Endometrium (tissue), 2 donors: ENCODE results near the gene KIAA0753.

ENCODE experiments used
- FAIRE-seq: peaks from 2 replicates; lab custom pipeline; 2012; peaks lifted over from hg19 to GRCh38; lab: Jason Lieb, UNC
- donor health status: control.
- donor health status: control.

KIAA0753 gene

DNA sequence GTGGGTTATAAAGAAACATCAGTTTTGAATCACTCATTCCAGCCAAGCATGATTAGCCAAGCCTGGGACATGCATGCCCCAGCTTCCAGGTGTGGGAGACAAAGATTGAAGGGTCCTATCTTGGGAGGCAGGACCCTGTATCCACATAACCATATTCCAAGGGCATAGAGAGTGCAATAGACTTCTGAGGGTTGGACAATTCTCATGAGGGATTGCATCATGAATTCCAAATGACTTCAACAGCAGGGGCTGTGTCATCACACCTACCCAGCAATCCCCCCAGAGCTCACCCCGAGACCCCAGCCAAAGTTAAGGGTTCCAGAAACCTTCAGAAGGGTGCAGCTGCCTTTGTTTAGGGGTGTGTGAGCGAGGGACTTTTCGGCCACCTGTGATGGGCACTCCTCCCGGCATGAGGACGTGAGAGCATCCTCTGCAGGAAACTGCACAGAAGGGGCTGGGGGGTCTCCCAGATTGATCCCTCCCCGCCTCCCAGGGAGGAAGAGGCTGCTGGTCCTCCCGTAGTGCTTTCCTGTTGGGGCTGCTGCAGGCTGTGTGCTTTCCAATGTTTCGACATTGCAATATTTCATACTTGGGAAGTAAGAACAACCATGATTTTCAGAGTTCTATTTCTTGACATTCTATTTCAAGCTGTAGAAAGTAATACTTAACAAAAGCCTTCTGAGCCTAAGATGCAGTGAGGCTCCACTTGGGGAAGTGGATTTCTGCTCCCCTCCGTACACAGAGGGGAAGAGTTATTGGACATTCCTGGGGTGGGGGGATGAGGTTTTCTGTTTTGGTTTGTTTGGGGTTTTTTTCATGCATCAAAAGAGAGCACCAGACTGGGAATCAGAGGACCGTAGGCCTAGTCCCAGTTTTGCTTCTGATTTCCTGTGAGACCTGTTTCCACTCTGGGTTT, 70.9 kb downstream of the KIAA0753 start:
- FAIRE-seq, result no peak

DNA sequence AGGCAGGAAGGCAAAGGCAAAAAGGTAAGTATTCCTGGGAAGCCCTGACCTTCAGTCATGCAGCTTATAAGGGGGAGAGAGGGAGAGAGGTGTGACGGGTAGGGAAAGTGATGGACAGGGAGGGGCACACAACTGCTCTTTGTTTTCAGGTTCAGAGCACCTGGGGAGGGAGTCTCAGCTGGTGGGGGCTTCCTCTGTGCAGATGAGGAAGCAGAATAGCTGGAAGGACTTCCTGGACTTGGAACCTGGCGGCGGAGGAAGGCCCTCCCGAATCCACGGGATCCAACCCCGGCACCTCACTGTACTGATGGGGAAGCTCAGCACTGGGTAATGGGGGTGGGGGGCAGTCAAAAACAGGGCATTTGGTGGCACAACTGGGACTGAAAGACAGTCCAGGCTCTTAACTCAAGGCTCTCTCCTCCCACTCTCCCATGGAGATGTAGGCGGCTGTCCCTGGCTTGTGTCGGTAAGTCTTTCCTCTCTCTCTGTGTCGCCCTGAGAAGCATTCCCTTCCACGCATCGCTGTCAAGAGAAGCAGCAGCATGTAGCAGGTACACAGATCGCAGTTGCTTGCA, 72.2 kb downstream of the KIAA0753 start:
- no peak for FAIRE-seq

DNA sequence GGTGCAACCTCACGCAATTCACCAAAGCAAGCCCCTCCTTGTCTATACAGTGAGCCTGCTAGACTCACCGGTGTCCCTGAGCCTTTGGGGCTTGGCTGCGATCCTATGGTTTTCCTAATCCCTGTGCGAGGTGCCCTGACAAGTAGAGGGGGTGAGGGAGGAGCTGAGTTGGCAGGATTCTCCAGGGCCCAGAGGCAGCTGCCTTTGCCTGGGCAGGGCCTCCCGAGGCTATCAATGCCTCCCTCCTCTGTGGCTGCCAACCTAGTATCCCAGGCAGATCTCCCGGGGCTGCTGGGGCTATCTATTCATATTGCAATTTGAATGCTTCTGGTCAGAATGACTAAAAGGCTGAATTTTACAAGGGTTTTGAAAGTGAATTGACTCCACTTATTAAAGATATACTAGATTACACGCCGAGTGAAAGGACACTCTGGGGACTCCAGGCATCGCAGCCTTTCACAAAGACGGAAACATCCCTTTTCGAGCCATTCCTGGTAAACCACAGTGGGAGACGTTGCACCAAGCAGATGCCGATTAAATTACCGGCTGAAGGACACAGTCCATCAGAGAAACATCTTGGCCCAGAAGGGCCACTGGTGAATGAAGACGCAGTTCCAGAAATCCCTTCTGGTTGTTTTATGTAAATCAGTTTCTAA, 72.9 kb downstream of the KIAA0753 start:
- FAIRE-seq, result no peak

DNA sequence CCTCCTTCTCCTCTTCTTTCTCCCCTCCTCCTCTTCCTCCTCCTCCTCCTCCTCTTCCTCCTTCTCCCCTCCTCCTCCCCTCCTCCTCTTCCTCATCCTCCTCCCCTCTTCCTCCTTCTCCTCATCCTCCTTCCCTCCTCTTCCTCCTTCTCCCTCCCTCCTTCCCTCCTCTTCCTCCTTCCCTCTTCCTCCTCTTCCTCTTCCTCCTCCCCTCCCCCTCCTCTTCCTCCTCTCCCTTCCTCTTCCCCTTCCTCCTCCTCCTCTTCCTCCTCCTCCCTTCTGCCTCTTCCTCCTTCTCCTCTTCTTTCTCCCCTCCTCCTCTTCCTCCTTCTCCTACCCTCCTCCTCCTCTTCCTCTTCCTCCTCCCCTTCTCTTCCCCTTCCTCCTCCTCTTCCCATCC, 79.1 kb downstream of the KIAA0753 start:
- FAIRE-seq, result no peak

DNA sequence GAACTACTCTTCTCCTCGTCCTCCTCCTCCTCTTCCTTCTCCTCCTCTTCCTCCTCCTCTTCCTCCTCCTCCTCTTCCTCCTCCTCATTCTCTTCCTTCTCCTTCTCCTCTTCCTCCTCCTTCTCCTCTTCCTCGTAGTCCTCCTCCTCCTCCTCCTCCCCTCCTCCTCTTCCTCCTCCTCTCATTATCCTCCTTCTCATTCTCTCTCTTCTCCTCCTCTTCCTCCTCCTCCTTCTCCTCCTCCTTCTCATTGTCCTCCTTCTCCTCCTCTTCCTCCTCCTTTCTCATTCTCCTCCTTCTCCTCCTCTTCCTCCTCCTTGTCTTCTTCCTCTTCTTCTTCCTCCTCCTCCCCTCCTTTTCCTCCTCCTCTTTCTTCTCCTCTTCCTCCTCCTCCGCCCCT, 80.0 kb downstream of the KIAA0753 start:
- no peak for FAIRE-seq

DNA sequence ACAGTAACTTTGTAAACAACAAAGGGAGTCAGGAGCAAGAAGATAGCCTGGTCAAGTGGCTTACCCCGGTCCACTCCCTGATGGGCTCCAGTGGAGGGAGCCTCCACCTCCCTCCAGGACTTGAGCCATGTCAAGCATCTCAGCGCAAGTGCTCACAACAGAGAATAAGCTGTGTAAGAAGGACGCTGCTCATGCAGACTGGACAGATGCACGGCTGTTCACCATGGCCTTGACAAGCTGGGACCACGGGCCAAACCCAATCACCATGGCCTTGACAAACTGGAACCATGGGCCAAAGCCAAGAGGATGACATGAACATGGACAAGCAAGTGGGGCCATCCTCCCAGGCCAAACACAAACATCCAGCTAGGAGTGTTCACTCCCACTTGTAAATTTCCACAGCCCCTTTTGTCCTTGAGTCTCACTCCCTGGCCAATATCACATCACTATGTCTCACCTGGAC, 80.7 kb downstream of the KIAA0753 start:
- FAIRE-seq, result no peak

DNA sequence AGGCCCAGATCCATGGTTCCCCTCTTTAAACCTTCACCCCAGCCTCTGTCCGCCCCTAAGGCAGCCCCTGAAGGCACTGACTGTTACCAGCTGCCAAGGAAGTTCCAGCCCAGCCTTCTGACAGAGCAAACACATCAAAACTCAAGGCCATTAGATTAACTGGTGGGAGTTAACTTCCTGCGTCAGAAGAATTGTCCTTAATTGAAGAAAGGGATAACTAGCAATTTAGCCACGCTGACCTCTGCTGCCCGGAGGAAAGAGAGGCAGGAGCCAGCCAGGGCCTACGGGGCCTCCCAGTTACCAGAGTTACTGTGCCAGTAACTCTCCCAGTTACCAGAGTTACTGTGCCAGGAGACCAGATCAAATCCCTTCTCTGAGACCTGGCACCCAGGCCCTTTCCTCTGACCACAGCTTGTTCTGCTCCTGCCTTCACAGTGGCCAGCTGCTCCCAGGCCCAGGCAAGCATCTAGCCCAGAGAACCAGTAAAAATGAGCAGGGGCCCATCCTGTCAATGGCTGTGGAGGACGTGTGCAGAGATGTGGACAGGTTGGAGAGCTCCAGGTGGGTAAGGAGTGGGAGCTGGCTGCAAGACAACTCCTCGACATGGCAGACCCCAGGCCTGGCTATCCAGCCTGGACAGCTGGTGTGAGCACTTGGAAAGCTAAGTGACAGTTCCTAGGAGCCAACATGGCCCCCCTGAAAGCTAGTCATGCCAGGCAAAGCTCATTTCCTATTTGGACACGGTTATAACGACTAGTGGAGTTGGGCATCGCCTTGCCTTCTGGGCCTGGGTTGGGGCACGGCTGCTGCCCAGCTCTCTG, 81.4 kb downstream of the KIAA0753 start:
- no peak for FAIRE-seq

DNA sequence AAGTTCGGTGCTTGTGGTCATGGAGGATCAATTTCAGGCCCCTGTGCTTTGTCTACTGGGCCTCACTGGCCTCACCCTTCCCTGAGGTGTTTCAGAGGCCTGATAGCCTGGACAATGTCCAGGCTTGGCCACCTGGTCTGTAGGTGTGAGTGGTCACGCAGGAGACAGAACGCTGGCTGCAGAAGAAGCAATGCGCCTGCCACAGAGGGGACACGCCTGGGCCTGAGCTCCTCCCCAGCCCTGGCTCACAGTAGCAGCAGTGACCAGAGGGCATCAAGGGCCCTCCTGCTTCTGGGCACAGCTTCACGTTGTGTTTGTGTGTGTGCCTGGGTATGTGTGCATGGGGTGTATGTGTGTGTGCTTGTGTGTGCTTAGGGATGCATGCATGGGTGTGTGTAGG, 82.2 kb downstream of the KIAA0753 start:
- no peak for FAIRE-seq

DNA sequence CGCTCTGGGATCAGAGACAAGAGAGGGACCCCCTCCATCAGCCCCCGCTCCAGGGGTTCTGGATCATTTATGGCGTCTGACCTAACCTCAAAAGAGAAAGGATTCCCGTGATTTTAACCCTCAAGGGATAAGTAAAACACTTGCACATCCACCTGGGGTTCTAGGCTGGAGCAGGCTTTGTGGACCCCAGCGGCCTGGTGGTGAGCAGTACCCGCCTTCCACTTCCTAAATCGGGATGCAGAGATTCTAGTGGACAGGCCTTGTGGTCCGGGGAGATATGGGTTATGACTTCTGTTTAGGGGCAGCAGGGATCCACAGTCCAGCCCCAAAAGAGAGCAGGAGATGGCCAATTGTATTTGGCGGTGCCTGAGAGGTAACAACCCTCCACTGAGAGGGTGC, 83.5 kb downstream of the KIAA0753 start:
- no peak for FAIRE-seq

DNA sequence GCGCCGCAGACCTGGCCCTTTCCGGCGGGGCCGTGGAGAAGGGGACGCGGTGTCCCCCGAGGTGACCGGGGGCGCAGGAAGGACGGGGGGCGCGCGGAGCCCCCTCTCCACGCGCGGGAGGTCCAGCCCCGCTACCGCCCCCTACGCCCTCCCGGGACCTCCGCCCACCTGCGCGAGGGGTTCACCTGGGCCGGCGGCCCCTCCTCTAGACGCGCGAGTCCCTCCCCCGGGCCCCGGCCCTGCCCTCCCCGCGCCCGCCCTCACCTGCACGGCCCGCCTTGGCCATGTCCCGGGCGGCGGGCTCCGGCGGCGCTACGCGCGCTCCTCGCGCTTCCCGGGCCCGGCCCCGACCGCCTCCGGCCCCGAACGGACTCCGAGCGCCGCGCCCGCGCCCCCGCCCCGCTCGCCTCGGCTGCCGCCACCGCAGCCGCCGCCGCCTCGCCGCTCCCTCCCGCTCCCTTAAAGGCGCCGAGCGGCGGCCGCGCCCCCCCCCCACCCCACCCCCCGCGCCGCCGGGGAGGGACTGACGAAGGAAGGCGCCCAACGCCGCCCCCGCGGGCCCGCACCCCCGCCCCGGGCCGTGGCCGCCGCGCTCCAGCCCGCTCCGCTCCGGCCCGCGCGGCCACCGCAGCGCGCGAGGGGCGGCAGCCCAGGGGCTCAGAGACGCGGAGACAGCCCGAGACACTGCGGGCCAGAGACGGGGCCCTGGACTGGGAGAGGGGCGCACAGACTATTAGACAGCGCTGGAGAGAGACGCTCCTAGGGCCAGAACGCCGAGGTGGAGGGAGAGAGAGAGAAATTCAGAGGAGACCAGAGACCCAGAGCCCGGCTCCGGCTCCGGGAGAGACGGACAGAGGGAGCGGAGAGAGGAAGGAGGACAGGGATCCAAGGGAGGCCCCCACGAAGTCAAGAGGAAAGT, 84.1 kb downstream of the KIAA0753 start, which contains the start of gene PITPNM3:
Gene PITPNM3 (minus strand): TSS at position 435 of the 919 bp plus-strand sequence. CDS start 149 bp downstream, at position 286.
- no peak for FAIRE-seq

DNA sequence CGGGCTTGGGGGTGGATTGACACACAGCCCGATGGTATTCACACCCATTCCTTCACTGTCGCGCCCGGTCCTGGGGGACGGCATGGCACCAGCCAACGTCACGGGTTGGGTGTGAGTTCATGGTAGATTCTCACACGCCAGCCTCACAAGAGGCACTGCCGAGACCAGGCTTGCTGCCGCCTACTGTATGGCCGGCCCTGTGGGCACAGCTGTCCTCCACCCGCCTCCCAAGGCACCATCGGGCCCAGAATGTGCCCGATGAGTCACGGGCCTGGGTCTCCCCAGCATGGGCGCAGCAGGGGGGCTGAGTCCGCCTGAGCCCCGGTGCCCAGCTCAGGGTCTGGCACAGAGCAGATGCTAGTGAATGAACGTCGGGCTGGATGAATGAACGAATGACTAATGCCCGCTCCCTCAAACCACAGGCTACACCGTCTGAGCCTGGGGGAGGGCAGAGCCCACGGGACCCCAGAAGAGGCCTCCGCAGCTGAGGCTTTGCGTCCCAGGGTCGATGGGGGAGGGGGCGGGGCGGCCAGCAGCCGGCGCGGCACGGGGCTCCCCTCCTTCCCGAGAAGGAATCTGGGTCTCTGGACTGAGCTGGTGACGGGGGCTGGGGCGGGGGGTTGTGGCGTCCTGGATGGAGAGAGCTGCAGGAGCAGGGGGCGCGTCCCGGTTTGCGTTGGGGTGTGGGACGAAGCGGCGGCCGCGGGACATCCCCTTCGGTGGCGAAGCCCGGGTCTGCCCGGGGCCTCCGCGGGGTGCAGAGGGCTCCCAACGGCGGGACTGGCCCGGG, 85.0 kb downstream of the KIAA0753 start:
- FAIRE-seq, result no peak

DNA sequence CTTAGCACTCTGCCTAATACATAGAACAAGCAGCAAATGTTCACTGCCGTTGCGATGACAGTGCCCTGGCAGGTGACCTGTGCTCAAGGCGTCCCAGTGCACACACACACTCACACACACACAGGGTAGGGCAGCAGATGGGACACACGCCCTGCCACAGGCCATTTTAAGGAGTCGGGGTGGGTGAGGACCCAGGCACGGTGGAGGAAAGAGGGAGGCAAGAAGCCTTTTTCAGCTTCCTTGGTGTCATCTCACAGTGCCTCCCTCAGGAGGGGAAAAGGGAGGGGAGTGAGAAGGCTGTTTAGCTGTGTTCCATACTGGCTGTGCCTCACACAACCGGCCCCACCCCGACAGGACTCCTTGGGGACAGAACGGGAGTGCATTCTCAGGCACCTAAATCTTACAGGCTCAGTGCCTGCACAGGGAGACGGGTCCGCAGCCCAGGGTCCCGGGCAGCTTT, 85.6 kb downstream of the KIAA0753 start:
- FAIRE-seq, result no peak

DNA sequence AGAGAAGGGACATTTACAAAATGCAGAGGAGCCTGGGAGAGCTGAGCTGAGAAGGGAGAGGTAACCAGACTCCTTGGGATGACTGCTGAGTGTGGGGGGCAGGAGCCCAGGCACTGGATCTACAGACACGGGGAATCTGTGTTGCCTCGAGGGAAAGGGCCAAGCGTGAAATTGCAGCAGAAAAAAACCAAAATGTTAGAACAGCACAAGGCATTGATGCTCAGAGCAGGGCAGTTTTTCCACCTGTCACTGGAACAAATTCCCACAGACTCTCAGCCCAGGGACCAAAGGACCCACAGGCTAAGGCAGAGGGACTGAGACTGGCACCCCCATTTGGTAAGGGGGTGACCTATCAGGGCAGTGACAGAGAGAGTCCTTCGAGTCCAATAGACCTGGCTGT, 86.2 kb downstream of the KIAA0753 start:
- FAIRE-seq, result no peak

DNA sequence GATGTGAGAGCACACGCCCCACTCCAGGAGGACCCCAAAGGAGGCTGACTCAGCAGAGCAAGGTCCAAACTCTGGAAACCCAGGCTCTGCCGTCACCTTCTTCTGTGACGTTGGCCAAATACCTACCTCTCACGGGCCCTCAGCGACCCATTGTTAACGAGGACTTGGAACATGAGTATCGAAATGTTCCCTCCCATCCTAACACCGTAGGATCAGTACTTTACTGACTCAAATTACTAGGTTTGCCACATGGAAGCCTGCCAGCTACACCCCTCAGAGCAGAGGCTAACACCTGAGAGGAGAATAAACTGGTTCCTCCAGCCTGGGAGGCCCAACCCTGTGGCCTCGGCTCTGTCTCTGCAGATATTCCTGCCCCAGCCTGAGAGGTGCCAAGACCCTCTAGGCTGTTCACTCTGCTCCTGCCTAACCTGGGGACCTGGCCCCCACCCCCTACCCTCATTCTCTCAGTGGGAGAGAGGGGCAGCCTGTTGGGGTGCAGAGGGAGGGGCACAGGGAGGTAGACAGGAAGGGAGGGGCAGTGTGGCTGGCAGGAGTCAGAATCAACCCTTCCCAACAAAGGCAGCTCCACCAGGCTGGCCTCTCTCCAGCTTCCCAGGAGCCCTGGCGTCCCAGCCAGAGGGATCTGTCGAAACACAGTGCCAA, 88.5 kb downstream of the KIAA0753 start:
- no peak for FAIRE-seq

DNA sequence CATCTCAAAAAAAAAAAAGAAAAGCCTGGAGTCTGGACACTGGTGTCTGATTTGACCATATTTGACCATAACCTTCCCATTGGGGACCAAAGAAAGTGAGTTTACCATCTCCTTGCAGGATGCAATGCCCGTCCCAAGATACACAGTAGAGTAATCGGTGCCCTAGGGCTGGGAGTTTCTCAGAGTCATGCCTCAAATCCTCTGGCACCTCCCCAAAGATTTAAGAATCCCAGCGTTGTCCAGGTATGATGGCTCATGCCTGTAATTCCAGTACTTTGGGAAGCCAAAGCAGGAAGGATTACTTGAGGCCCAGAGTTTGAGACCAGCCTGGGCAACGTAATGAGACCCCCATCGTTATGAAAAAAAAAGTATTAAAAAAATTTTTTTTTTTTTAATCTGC, 89.2 kb downstream of the KIAA0753 start:
- no peak for FAIRE-seq

DNA sequence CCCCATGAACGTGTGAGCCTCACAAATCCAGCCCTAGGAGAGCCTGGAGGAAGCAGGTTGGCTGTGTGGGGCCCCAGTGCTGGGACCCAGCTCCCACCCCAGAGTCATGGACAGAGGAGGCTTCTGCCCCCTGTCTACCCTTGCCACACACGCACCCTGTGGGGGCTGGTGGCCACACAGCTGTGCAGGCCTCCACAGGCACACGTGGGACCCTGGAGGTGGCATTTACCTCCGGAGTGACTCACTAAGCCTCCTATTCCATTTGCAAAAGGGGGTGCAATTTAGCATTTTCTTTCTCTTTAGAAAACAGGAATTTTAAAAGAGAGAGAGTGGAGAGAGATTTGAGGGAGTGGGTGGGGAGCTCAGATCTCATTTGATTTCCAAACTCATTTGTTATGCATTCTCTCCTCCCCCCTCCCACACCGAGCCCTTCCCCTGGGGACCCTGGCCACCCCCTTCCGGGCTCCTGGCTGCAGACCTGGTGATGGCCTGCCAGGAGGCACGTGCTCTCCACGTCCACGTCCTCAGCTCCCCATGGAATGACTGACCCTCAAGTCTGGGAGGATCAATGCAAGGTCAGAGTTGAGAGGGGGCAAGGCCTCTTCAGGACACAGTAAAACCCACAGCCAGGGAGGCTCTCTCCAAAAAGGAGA, 91.0 kb downstream of the KIAA0753 start:
- FAIRE-seq, result no peak

DNA sequence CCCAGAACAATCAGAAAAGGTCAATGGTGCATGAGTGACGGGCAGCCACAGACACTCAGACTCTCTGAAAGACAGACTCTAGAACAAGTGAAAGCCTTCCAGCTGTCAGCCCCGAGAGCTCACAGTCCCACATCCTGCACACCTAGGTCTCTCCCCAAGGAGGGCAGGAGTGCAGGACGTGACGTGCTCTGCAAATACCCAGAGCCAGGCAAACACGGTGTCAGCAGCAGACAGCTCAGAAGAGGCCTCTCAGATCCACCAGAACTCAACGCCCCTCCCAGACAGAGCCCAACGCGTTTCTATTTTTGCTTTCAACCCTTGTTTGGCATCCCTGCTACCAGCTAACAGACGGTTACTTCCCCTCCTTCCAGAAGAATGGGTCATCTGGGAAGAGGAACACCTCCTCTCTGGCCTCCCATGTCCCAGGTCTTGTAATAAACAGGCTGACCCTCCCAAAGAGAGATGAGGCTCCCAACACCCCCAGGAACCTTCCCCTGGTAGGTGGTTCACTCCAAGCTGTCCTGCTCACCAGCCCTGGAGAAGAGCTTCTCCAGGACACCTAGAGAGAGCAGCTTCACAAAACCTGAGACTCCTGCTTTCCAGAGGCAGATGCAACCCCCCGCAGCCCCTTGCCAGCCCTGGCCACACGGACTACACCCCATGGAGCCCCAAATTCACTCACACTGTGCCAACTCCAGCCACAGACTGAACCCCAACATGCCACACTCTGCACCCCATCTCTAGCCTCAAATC, 91.8 kb downstream of the KIAA0753 start:
- FAIRE-seq, result no peak

DNA sequence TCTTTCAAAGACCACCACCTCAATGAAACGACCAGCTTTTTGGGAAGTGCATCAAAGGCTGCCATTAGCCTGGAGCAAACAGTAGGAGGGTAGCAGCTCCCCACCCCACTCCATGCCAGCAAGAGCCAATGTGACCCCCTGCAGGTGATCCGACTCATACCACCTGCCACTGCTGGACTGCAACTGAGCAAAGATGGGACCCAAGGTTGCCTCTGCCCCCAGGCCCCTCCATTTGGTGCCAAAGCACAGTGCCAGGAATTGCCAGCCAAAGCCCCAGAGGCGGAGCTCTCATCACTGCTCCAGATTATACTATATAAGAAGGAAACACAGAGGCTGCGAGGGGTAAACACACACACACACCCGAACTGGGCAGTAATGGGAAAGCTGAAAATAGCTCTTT, 92.5 kb downstream of the KIAA0753 start:
- no peak for FAIRE-seq
